GM19328 (cell line): ENCODE measurements around the gene NKX2-1.
"Not testable (repeated sequence)": the region's sequence is repeated elsewhere in the genome, so short reads cannot be mapped to it uniquely, and the experiment has no call there.

Experiments used
- ATAC-seq: cut with Tn5 transposase; IDR thresholded peaks from one replicate; pipeline ENCODE4 v1.9.1; 2021; ENCODE audit warnings: mild to moderate bottlenecking, moderate library complexity; ENCODE audit not compliant: unreplicated experiment

NKX2-1 gene

DNA sequence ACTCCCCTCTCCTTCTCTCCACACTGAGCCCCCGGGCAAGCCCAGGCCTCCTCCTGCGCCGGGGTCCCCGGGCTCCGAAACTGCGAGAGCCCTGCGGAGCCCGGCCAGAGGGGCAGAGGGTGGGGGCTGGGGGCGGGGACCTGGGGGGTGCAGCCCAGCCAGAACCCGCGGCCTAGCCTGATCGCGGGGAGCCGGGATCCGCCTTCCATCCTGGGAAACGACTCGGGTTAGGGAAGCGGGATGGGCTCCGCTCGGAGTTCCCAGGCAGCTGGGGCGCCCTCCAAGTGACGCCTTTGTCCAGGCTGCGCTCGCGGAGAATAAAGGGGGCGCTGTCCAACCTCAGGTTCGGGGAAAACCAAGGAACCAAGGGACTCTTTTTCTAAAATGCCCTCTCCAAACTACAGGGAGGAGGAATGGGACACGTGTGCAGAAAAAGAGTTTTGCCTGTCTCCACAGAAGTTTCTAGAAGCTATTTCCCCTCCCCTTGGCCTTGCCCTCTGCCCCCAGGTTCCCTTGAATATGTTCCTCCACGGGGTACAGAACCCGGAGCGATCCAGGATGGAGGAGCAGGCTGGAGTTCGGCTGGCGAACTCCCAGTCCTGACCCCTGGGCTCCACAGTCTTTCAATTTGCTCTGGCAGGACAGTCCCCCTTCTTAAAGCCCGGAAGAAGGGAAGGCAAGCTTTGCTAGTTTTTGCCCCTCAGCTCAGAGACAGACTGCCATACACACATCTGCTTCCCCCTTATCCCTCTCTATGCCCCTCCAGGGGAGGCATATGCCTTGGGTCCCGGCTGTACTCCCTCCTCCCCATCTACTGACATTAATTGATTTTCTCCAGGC, 13.9 kb downstream of the NKX2-1 start:
- no peak for ATAC-seq

GRCh38 chr14:36505181-36505815, 14.7 kb downstream of the NKX2-1 start:
- ATAC-seq, result no peak

DNA sequence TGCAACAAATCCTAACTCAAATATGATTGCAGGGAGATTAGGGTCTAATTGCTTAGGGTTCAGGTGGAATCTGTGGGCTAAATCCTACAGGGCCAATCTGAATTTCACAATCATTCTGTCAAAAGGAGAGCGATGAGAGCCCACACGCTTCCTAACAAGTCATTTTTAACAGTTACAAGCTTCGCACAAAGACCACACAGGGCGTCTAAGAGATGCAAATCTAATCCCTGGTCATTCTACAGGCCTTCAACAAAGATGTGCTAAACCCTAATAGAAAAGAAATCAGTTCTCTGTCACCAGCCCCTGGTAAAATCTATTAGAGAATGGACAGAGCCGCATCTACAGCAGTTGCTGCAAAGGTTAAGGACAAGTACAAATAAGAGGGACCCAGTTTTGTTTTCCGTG, 15.3 kb downstream of the NKX2-1 start:
- no peak for ATAC-seq

DNA sequence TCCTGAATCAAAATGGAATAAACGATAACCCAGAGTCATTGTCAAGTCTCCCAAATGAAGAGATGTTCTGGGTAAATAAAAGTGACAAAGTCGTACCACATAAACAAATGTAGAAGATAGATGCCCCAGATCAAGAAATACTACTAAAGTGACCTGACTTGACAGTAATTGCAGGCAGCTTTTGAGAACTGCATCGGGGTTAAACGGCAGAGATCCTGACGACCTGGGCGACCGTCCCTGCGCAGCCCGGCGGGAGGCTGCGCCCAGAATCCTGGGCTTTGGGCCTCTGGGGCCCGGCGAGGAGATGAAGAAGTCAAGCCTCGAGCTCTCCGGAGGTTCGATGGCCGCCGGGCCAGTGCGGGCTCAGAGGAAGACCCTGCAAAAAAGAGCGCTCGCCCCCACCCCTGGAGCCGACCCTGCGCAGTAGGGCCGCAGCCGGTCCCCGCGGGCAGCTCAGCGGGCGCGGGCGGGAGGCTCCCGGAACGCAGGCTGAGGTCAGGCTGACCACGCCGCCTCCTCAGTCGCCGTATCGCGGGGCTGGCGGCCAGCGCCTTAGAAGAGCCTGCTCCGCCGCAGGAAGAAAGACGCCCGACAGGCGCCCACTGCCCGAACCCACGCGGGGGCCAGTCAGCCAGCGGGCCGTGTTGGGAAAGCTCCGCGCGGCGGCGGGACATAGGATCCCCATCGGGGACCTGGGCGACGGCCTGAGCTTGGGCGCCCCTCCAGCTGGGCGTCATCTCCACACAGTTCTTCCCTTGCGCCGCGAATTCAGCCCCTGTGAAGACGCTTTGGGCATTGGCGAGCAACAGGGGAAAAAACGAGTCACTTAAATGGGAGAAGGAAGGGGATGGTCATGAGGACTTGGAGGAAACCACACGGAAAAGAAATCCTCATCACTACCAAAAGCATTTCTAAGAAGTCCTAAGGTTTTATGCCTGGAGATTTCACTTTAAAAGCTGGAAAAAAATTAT, 16.0 kb downstream of the NKX2-1 start:
- no peak for ATAC-seq

- ATAC-seq, result no peak
Observed at GRCh38 chr14:36502558-36503508, 17.2 kb downstream of the NKX2-1 start.

GRCh38 chr14:36498938-36499337, 21.1 kb downstream of the NKX2-1 start:
- ATAC-seq, result no peak

DNA sequence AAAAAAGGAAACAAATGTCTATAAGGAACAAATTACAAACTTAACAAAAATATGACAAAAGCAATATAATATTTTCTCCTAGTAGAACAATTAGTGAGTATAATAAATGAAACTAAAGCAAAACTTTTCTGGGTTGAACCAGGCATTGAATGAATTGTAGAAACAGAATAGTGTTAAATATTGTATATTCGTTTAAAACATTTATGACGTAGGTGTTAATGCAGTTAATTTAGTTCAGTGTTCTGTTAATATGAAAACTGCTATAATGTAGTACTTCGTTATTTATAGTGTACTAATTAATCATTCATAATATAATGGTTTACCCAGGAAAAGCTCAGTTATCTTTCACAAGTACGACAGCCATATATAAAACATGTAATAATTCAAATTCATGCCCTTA, 23.7 kb downstream of the NKX2-1 start:
- no peak for ATAC-seq

- no peak for ATAC-seq
Observed at GRCh38 chr14:36495666-36496065, 24.4 kb downstream of the NKX2-1 start.

DNA sequence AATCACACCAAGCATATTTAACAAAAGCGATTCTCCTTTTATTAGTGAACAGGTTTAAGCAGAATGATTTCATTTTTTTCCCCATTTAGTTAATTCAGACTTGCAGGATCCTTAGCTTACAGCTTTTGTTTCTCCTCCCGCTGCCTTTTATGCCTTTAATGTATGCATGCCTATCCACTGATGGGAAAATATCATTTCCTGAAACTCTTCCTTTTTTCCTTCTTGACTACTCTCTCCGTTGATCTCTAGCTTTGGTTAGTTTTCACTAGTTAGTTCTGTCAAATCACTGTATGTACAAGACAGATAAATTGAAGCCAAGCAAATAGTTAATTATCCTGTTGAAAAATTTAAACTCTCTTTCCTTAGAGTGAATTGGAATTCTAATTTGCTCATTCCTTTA, 26.3 kb downstream of the NKX2-1 start:
- no peak for ATAC-seq

- ATAC-seq, result no peak
Observed at GRCh38 chr14:36485773-36486172, 34.3 kb downstream of the NKX2-1 start.

DNA sequence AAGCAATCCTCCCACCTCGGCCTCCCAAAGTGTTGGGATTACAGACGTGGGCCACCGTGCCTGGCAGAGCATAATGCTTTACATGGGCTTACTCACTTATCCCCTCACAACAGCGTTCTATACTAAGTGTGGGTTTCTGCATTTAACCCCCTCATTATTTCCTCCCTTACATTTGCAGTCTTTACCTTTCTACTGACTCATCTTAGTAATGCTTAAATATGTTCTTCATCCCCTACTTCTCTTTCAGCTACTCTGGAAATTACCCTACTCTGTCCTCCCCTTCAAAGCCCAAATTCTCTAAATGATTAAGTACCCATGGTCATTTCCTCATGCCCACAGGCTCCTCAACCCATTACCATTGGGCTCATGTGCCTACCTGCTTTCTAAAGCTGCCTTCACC, 40.7 kb downstream of the NKX2-1 start:
- no peak for ATAC-seq

DNA sequence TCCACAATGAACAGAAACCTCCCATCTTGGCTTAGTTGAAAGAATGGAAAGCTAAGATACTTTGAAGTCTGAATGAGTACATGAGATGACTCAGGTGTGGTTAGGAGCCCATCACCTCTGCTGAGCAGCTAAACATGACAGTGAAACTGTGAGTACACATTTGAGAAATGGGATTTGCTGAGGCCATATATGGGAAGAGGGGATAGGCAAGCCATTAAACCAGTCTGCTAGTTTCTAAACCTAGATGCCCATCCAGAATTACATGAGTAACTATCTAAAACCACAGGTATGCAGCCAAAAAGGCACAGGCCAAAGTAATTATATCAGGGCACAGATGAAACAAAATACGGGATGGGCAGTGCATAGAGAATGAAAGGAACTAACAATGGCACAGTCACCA, 41.2 kb downstream of the NKX2-1 start:
- no peak for ATAC-seq

DNA sequence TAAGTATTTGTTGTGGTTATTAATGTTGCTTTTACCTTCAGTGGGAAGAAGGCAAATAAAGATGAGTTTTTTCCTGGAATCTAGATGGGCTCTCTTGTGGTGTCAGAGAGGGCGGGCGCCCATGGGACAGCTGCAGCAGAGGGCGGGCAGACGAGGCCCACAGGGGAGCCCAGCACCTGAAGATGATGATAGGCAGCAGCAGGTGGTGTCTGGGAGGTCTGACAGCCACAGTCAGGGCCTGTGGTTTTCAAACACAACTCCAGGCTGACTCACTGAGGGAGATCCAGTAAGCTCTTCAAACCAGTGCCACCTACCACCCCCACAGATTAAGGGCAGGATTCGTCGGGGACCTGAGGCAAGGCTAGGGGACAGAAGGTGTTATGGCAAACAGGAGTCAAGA, 42.8 kb downstream of the NKX2-1 start:
- no peak for ATAC-seq

DNA sequence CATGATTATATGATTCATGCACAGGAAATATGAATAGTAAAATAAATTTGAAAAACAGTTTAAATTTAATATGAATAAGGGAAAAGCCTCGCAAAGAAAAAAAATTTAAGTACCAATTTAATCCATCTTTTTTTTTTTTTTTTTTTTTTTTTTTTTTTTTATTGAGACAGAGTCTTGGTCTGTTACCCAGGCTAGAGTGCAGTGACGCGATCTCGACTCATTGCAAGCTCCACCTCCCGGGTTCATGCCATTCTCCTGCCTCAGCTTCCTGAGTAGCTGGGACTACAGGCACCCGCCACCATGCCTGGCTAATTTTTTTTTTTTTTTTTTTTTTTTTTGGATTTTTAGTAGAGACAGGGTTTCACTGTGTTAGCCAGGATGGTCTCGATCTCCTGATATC, 44.0 kb downstream of the NKX2-1 start:
- not testable (repeated sequence) for ATAC-seq

DNA sequence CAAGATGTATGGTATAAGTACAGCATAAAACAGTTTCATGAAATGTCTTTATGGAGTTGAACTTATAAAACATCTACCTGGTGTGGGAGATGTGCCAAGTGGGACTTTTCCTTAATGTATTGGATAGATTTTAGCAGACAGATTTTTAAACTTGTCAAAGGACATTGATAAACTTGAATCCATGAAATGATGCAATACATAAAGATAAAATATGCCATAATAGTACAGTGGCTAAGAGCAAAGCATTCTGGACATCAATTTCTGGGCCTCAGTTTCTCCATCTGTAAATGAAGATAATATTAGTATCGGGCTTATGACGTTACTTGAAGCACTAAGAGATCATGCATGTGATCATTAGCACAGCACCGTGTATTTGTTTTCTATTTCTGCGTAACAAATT, 45.4 kb downstream of the NKX2-1 start:
- no peak for ATAC-seq

- ATAC-seq, result no peak
Observed at GRCh38 chr14:36471431-36471830, 48.6 kb downstream of the NKX2-1 start.

GRCh38 chr14:36467332-36467731, 52.7 kb downstream of the NKX2-1 start:
- ATAC-seq, result no peak
